ENCODE measurements around the gene TYMS. TPM values are rescaled to one million over a fixed set of nuclear protein-coding genes. Genes with fewer than 3 reads are reported as not detected.

TYMS gene
- total and polyA plus RNA-seq, 12 donors: 0.32 to 19.2 (median 3.8) TPM; not detected in 1

- Histone ChIP-seq H3K4me3 (no peak overlapping the region), H3K27me3 (no peaks in the 10 kb centered on the region), H3K9me3 (replicated peaks in 1 of 3) (no peaks in the 10 kb centered on the region), H3K27ac (peak overlapping the region in 2 of 5 donors; percentile 21 to 31), H3K4me1 (replicated peaks in 1 of 2) (peaks cover 0 to 5% of the 10 kb centered on the region in 2 donors), H3K36me3 (replicated peaks in 1 of 2) (peaks cover 0 to 43% of the 10 kb centered on the region in 2 donors)
- peak in 6 of 7 donors; percentile 56 to 85 (median 68) for DNase-seq
- TF ChIP-seq POLR2A (IDR thresholded peaks at IDR 0.05) (no peak), CTCF (IDR thresholded peaks at IDR 0.05) (no peak)
- intact Hi-C loops (cut with DNase I): no loop called here
- WGBS, 4 donors: 50 to 56% (median 53%) methylated on average over 12 to 14 of the region's 14 CpGs
These were observed 20.5 kb downstream of the TYMS start for GRCh38 chr18:677951-678381.

- peak in 1 of 7 donors; percentile 42 for DNase-seq
- intact Hi-C loops (cut with DNase I): no loop called here
- Histone ChIP-seq H3K27ac (peak overlapping the region in 1 of 5 donors; percentile 21), H3K27me3 (no peaks in the 10 kb centered on the region), H3K36me3 (replicated peaks in 1 of 2) (peaks cover 0 to 45% of the 10 kb centered on the region in 2 donors), H3K4me3 (no peak overlapping the region), H3K9me3 (replicated peaks in 1 of 3) (no peaks in the 10 kb centered on the region), H3K4me1 (replicated peaks in 1 of 2) (peaks cover 0 to 5% of the 10 kb centered on the region in 2 donors)
- 96 to 98% (median 96%) methylated on average over 15 of the region's 15 CpGs for WGBS, 4 donors
- no peak for TF ChIP-seq POLR2A (IDR thresholded peaks at IDR 0.05)
- TF ChIP-seq CTCF (IDR thresholded peaks at IDR 0.05): no peak
These were observed 21.2 kb downstream of the TYMS start for GRCh38 chr18:678482-679182.

GRCh38 chr18:679516-679915 is 22.1 kb downstream of the TYMS start:
- no peak overlapping the region for H3K4me3 ChIP-seq
- no peaks in the 10 kb centered on the region for H3K9me3 ChIP-seq (replicated peaks in 1 of 3)
- intact Hi-C loops (cut with DNase I): no loop called here
- H3K36me3 ChIP-seq (replicated peaks in 1 of 2): peaks cover 0 to 41% of the 10 kb centered on the region in 2 donors
- peaks cover 0 to 5% of the 10 kb centered on the region in 2 donors for H3K4me1 ChIP-seq (replicated peaks in 1 of 2)
- H3K27me3 ChIP-seq: no peaks in the 10 kb centered on the region
- no peak for TF ChIP-seq CTCF (IDR thresholded peaks at IDR 0.05)
- TF ChIP-seq POLR2A (IDR thresholded peaks at IDR 0.05): no peak
- 97 to 100% (median 99%) methylated on average over 4 of the region's 4 CpGs for WGBS, 4 donors
- peak in 1 of 7 donors; percentile 10 for DNase-seq
- no peak overlapping the region for H3K27ac ChIP-seq

GRCh38 chr18:680392-680791 is 22.9 kb downstream of the TYMS start:
- Histone ChIP-seq H3K27ac (no peak overlapping the region), H3K27me3 (no peaks in the 10 kb centered on the region), H3K4me3 (no peak overlapping the region), H3K9me3 (replicated peaks in 1 of 3) (no peaks in the 10 kb centered on the region), H3K36me3 (replicated peaks in 1 of 2) (peaks cover 0 to 33% of the 10 kb centered on the region in 2 donors), H3K4me1 (replicated peaks in 1 of 2) (peaks cover 0 to 5% of the 10 kb centered on the region in 2 donors)
- 96 to 99% (median 97%) methylated on average over 4 of the region's 4 CpGs for WGBS, 4 donors
- TF ChIP-seq CTCF (IDR thresholded peaks at IDR 0.05) (no peak), POLR2A (IDR thresholded peaks at IDR 0.05) (no peak)
- intact Hi-C loops (cut with DNase I): no loop called here
- no peak for DNase-seq
